Renal pelvis (tissue), 4 donors: ENCODE results near the gene MRFAP1. TPM values are rescaled to one million over a fixed set of nuclear protein-coding genes. Genes with fewer than 3 reads are reported as not detected.
"Not testable (repeated sequence)": the region's sequence is repeated elsewhere in the genome, so short reads cannot be mapped to it uniquely, and the experiment has no call there.

Experiments used
- DNase-seq: peaks from one replicate; pipeline ENCODE4 v3.0.0-alpha.2; 2013
- polyA plus RNA-seq, 3 donors: library from polyadenylated mRNA; unstranded; fragments of 120-200 nt; gene quantifications; one replicate each; pipeline ENCODE4 v1.2.1, GENCODE V29; 2013; ENCODE audit not compliant: insufficient read length in 3 of 3

Gene MRFAP1
- polyA plus RNA-seq, 3 donors = 373 to 464 (median 404) TPM

DNA sequence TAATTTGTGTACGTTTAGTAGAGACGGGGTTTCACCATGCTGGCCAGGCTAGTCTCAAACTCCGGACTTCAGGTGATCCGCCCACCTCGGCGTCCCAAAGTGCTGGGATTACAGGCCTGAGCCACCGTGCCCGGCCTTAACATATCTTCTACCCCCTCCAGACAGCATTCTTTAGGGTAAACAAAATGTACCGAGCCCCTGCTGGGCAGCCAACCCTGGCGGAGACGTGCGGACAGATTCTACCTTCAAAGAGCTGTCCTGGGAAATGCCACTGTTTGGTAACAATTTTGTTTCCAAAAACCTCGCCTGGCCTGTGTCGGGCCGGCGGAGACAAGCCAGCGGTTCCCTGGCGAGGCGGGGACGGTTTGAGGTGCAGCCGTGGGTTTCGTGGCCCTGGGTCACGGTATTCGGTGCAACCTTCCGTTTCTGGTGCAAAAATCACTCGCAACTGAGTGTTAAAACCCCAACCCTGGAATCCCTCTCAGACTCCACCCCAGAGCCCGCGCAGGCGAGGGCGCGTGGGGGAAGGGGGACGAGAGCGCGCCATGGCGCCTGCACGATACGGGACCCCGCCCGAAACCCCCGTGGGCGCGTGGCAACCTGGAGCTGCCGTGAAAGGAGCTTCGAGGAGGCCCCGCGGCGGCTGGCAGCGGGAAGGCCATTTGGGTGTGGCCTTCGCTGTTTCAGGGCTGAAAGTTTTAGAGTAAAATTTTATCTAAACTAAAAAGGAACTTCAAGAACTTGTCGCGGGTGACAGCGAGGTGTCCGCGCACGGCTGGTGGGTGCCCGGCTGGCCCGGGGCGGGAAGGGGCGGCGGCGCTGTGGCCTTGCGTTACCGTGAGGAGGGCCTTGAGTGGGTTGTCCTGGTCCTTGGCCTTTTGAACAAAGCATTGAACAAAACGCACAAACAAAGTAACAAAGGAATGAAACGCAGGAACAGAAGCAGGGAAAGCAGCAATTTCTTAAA, 17.0 kb downstream of the MRFAP1 start:
- DNase-seq = no peak

DNA sequence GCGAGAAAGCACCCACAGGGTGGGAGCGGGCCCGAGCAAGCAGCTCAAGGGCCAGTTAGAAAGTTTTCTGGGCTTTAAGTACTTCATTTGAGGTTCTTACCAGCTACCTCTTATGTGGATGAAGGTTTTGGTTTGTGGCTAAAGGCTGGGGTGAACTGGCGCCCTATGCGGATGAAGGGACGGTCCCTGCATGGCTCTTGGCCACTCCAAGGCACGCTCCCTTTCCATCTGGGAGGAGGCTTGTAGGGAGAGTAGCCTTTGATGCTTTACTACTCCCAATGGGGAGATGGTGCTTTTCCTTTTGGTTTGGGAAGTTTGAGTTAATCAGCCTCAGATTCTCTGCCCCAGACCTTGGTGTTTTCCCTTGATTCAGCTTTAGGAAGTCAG, 17.7 kb downstream of the MRFAP1 start:
- no peak for DNase-seq

DNA sequence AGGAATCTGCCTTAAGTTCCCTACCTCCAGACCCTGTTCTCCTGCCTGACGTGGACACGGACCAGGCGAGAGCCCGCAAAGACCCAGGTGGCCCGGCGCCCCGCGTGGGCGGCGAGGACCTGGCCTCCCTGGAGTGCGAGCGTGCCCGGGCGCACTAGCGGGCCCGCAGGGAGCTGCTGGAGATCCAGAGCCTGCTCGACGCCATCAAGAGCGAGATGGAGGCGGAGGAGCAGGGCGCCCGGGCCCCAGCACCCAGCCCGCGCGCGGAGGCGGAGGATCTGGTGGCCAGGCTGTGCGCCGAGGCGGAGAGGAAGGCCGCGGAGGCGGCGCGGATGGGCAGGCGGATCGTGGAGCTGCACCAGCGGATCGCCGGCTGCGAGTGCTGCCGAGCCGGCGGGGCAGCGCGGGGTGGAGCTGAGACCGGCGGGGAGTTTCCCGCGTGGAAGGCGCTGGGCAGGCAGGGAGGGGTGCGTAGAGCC, 18.2 kb downstream of the MRFAP1 start:
- DNase-seq = no peak

DNA sequence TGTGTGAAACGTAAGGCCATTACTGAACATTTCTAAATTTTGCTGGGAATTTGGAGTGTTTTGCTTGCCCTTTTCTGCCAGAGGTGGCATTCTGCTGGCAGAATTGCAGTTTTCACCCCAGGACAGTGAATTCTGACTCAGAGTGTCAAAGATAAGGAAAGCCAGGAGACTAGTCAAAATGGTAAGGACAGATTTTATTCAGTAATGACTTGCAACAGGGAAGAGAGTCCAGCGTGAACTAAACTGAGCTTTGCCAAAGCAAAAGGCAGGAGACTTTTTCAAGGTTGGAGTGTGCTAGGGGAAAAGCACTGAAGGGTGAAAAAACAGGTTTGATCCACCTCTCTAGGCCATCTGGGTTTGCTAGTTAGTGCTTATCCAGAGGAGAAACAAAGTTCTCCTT, 19.4 kb downstream of the MRFAP1 start:
- no peak for DNase-seq

DNA sequence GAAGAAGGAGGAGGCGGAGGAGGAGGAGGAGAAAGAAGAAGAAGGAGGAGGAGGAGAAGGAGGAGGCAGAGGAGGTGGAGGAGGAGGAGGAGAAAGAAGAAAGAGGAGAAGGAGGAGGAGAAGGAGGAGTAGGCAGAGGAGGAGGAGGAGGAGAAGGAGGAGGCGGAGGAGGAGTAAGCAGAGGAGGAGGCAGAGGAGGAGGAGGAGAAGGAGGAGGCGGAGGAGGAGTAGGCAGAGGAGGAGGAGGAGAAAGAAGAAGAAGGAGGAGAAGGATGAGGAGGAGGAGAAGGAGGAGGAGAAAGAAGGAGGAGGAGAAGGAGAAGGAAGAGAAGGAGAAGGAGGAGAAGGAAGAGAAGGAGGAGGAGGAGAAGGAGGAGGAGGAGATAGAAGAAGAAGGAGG, 19.9 kb downstream of the MRFAP1 start:
- no peak for DNase-seq

DNA sequence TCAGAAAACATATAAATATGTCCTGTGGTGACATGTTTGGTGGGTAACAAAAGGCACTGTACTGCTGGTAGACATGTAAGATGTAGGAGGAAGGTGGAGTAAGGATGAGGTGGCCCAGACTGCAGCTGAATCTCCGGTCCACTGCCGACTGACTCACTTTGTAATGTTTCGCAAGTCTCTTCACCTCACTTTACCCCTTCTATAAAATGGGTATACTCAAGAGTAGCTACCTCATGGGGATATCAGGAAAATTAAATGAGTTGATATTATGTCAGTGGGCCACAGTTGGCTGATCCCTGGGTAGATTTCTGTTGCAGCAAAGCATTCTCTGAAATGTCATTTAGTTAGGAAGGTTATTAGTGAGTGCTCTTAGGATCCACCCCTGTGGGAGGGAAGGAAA, 22.1 kb downstream of the MRFAP1 start:
- DNase-seq = no peak

DNA sequence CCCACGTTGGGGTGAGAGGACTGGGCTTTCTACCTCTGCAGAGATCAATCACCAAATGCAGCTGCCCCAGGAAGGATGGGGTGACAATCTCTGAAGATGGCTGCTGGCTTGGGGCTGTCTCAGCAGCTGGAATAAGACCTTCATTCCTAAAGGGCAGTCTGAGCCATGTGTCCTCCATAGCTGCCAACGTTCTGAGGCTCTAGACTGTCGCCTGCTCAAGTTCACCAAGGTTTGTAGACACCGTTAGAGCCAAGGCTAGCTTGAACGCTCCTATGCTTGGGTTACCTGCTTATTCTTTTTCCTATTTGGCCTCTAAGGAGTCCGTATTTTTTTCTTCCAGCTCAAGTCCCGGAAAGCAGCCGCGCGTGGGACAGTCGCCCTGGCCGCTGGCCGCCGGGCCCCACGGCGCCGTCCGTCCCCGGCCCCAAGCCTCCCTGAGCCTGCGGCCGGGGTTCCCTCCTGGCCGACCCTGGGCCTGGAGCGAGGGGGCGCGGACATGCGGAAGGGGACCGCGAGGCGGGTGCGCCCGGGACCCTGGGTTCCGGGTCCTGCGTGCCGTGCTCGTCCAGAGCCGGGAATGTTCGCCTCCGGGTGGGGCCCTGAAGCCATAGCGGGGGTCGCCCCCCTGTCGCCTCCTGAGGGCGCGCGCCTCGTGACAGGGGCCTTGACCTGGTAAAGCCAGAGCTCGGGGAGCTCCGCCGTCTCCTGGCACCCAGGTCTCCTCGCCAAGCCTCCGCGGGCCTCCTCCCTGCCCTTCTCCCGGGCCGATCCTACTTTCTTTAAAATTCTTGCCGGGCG, 23.3 kb downstream of the MRFAP1 start:
- DNase-seq = no peak

DNA sequence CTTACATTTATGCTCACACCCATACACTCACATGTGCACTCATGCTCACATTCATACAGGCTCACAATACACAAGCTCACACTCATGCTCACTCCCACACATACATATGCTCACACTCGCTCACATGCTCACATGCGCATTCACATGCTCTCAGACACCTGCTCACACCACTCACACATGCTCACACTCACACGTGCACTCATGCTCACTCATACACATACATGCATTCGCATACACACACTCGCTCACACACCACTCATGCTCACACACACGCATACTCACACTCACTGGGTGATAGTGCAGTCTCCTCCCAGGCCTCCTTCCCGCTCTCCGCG, 24.8 kb downstream of the MRFAP1 start:
- DNase-seq = no peak

DNA sequence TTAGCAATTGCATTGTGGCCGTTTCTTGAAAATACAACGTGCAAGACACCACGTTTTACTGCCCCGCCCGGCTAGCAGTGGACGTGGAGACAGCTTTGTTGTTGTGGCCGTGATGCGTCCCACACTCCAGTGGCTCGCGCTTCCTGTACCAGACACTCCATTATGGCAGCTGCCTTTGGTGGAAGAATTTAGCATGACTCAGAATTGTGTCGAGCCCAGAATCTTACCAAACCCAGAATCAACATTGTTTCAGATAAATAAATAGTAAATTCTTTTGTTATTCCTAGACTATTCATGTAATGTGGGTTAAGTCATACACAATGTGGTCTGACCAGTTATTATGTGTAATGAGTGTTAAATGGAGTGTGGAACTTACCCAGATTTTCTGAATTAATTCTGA, 27.9 kb downstream of the MRFAP1 start:
- no peak for DNase-seq

DNA sequence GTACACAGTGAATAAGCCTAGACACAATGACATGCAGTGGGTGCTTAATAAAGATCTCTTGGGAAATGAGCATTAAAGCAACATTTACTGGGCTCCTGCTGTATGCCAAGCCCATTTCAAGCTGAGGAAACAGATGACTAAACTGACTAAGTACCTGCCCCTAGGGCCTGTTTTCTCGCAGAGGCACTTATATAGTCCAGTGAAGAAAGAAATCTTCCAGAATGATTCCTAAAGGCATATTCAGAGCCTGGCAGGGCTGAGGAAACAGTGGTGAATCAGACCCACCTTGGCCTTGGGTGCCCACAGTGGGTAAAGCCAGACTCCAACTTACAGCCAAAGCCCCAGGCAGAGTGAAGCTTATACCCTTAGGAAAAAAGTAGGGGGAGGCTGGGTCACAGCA, 31.2 kb downstream of the MRFAP1 start:
- no peak for DNase-seq

DNA sequence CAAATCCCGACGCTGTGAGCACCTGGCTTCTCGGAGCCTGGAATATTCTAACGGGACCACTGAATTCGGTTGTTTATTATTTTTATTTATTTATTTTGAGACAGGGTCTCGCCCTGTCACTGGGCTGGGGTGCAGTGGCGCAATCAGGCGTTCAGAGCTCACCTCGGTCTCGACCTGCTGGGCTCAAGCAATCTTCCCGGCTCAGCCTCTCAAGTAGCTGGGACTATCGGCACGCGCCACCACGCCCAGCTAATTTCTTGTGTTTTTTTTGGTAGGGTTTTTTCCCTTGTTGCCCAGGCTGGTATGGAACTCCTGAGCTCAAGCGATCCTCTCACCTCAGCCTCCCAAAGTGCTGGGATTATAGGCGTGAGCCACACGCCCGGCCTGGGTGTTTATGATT, 31.6 kb downstream of the MRFAP1 start:
- no peak for DNase-seq

DNA sequence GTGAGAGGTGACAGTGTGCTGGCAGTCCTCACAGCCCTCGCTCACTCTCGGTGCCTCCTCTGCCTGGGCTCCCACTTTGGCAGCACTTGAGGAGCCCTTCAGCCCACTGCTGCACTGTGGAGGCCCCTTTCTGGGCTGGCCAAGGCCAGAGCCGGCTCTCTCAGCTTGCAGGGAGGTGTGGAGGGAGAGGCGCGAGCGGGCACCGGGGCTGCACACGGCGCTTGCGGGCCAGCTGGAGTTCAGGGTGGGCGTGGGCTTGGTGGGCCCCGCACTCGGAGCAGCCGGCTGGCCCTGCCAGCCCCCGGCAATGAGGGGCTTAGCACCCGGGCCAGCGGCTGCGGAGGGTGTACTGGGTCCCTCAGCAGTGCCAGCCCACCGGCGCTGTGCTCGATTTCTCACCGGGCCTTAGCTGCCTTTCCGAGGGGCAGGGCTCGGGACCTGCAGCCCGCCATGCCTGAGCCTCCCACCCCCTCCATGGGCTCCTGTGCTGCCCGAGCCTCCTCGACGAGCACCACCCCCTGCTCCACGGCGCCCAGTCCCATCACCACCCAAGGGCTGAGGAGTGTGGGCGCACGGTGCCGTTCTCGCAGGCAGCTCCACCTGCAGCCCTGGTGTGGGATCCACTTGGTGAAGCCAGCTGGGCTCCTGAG, 32.2 kb downstream of the MRFAP1 start:
- not testable (repeated sequence) for DNase-seq

DNA sequence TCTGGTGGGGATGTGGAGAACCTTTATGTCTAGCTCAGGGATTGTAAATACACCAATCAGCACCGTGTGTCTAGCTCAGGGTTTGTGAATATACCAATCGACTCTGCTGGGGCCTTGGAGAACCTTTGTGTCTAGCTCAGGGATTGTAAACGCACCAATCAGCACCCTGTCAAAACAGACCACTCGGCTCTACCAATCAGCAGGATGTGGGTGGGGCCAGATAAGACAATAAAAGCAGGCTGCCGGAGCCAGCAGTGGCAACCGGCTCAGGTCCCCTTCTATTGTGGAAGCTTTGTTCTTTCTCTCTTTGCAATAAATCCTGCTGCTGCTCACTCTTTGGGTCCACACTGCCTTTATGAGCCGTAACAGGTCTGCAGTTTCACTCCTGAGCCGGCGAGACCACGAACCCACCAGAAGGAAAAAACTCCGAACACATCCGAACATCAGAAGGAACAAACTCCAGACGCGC, 32.7 kb downstream of the MRFAP1 start:
- not testable (repeated sequence) for DNase-seq

DNA sequence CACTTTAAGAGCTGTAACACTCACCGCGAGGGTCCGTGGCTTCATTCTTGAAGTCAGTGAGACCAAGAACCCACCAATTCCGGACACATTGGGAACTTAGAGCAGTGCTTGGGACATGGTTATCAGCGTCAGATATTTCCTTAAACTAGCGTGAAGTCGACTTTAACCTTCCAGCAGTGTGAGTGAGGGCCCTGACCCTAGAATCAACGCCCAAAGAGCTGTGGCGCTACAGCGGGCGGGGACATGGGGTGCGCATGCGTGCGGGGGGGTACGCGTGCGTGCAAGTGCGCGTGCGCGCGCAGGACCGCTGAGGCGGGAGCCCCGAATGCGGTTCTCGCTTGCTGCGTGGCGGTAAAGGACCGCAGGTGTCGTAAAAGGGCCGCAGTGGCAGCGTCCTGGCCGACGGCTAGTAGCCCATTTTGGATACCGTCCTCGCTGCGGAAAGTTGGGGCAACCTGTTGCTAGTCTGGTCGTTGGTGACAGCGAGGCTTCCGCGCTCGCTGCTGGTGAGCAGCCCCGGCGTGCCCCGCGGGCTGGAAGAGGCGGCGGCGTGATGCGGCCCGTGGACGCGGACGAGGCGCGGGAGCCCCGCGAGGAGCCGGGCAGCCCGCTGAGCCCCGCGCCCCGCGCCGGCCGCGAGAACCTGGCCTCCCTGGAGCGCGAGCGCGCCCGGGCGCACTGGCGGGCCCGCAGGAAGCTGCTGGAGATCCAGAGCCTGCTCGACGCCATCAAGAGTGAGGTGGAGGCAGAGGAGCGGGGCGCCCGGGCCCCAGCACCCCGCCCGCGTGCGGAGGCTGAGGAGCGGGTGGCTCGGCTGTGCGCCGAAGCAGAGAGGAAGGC, 33.4 kb downstream of the MRFAP1 start:
- peak; percentile 94 for DNase-seq

DNA sequence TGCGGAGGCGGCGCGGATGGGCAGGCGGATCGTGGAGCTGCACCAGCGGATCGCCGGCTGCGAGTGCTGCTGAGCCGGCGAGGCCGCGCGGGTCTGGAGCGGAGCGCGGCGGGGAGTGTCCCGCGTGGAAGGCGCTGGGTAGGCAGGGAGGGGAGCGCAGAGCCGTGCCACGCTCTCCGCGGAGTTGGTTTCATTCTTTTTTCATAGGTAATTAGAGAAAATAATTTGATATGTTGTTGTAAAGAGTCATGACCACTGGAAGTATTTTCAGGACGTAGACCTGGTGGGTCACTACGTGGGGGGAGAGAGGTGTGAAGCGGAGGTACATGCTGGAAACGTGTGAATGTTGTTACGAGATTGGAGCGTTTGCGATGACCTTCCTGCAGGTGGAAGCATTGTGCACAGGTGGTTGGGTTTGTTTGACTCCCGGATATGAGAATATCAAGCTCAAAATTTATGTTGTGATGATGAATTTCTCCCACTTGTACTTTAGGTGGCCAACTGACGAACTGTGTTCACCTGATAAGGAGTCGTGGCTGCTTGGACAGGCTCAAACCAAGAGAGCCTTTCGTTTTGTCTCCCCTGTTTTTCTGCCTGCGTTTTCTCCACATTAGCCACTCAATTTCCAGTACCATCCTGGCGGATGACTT, 34.1 kb downstream of the MRFAP1 start:
- no peak for DNase-seq

DNA sequence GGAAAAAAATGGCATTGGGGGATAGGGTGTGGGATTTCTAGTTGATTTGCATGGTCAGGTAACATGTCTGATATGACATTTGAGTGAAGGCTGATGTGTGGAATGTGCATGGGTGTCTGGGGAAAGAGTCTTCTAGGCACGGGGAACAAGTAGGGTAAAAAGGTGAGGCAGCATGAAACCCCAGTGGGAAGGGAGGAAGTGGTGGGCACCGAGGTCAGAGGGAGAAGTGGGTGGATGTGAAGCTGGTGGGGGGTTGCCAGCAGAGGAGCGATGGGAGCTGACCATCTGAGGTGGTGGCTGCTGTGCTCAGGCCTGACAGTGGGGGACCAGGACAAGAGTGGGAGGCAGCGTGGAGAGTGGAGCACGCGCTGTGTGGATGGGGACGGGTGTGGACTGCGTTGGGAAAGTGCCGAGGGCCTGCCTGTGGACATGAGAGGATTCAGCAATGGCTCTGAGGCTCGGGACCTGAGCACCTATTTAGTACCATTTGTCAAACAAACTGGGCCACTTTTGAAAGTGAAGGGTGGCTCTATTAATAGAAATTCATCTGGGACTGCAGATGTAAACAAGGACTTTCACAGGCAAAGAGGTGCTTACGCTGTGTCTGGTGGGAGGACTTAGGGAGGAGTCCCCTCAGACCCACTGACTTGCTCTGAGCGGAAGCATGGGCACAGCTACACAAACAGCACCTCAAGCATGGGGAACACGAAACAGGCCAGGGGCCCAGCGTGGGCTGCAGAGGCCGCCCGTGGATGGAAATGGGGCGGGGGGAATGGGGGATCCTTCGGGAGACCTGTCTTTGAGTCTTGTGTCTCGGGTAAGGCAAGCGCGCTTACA, 36.5 kb downstream of the MRFAP1 start:
- DNase-seq = no peak

DNA sequence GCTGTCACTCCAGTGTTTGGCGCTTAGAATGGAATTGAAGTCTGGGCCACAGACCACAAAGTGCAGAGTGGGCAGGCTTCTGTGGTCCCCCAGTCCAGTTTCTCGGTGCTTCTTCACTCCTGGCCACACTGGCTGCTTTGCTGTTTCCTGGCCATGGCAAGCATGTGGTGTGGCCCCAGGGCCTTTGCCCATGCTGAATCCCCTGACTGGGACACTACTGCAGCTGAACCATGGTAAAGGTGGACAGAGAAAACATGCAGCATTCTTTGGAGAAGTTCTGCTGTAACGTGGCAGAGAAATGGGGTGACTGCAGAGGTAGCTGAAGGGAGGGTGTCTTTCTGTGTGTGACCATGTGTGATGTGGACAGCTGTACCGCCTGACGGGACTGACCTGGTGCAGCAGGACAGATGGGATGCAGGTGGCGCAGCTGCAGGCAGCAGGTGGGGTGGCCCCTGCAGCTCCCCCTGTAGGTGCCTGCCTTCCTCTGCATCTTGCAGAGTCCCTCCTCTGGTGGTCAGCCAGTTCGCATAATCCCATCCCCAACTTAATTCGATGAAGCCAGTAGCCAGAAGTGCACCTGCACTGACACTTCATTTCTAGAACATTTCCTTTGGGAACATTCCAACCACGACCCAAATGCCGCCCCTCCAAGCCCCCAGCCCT, 40.0 kb downstream of the MRFAP1 start:
- DNase-seq = no peak

DNA sequence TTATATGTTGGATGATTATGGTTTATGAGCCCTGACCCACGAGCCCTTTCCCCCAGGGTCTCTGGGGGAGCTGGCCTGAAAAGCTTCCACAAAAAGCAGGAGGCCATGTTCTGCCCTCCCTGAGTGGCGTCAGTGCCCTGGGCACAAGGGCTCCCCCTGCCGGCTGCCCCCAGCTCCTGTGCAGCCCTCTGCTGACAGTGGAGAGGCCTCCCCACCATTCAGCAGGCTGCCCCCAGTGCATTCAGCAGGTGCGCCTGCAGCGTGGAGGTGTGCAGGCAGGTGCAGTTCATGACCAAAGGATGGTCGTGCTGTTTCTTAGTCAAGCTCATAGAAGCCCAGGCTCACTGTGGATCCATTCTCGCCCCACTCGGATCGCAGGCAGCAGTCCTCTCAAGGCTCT, 40.7 kb downstream of the MRFAP1 start:
- DNase-seq = no peak

DNA sequence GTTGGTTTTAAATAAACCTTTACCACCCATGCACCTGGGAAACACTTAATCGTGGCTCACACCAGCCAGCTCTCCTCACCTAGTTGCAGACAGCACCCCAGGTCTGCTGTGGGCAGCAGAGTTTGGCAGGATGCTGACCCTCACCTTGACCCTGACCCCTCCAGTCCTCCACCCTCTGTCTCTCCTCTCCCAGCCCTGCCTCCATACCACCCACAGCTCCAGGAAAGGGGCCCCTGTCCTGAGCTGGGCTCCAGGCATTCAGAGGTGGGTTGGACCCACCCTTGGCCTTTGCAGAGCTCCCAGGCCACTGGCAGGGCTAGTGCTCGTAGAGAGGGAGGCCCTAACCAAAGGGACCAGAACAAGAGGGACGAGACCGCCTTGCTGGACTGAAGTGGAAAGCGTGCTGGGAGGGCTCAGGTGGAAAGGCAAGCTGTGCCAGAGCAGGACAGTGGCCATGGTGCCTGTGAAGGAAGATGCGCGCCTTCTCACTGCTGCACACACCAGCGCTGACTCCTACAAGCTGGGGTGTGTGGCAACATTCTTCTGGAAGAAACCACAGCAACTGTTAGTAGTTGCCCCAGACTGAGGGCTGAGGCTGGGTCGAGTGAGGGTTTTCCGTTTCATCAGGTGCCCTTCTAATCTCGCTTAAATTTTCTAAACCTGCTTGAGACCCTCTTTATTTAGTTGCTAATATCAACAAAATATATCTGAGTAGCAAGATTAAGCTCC, 42.5 kb downstream of the MRFAP1 start:
- DNase-seq = no peak
